NCI-H2171 treated with DMSO at 0.1 percent for 48 hours (cell line): ENCODE results near the gene KIF25.
"Not testable (repeated sequence)": the region's sequence is repeated elsewhere in the genome, so short reads cannot be mapped to it uniquely, and the experiment has no call there.

ENCODE experiments used
- DNase-seq: peaks from one replicate; lab custom pipeline; 2025; lab: John Stamatoyannopoulos, UW

KIF25 gene

GRCh38 chr6:167995731-167996151, 1.7 kb upstream of the KIF25 start:
- no peak for DNase-seq

- DNase-seq: no peak
These were observed 859 bp upstream of the KIF25 start for GRCh38 chr6:167996424-167997199.

- no peak for DNase-seq
These were observed 744 bp downstream of the KIF25 start for GRCh38 chr6:167998215-167998614.

- DNase-seq: no peak
These were observed 2.9 kb downstream of the KIF25 start for GRCh38 chr6:168000198-168001028.

GRCh38 chr6:168001029-168001332, 3.5 kb downstream of the KIF25 start:
- DNase-seq: no peak

GRCh38 chr6:168001514-168001913, 4.0 kb downstream of the KIF25 start:
- not testable (repeated sequence) for DNase-seq

GRCh38 chr6:168002804-168003203, 5.3 kb downstream of the KIF25 start:
- DNase-seq: no peak

GRCh38 chr6:168004023-168004422, 6.6 kb downstream of the KIF25 start:
- no peak for DNase-seq

GRCh38 chr6:168004945-168005344, 7.5 kb downstream of the KIF25 start:
- no peak for DNase-seq

- DNase-seq: no peak
These were observed 8.3 kb downstream of the KIF25 start for GRCh38 chr6:168005796-168006195.

- no peak for DNase-seq
These were observed 10.3 kb downstream of the KIF25 start for GRCh38 chr6:168007592-168008338.

- DNase-seq: no peak
These were observed 11.9 kb downstream of the KIF25 start for GRCh38 chr6:168009331-168009730.

- no peak for DNase-seq
These were observed 13.8 kb downstream of the KIF25 start for GRCh38 chr6:168011291-168011690.

GRCh38 chr6:168012431-168013249, 15.2 kb downstream of the KIF25 start:
- DNase-seq: no peak

GRCh38 chr6:168013250-168013915, 15.9 kb downstream of the KIF25 start:
- DNase-seq: no peak

GRCh38 chr6:168014428-168014827, 17.0 kb downstream of the KIF25 start:
- DNase-seq: no peak

GRCh38 chr6:168015009-168015408, 17.5 kb downstream of the KIF25 start:
- no peak for DNase-seq

GRCh38 chr6:168015482-168016175, 18.2 kb downstream of the KIF25 start:
- DNase-seq: no peak

GRCh38 chr6:168016176-168016620, 18.7 kb downstream of the KIF25 start:
- DNase-seq: no peak

GRCh38 chr6:168016721-168017525, 19.5 kb downstream of the KIF25 start:
- DNase-seq: no peak
